ENCODE data around the gene SETD1B. TPM values are rescaled to one million over a fixed set of nuclear protein-coding genes. Genes with fewer than 3 reads are reported as not detected.

SETD1B gene
- total and polyA plus RNA-seq, 2 of the 4 experiments (the other 2 are of a cell fraction): 0.90 to 5.1 TPM

GRCh38 chr12:121810833-121811433, 7.1 kb downstream of the SETD1B start:
- Histone ChIP-seq H2BK120ac (ENCODE audit: low read depth, low read length) (no peak overlapping the region), H4K20me1 (ENCODE audit: insufficient read depth, low read length) (peaks cover 63% of the 10 kb centered on the region), H3K9ac (ENCODE audit: low read depth, low read length) (peak overlapping the region; percentile 39), H2AK9ac (replicated peaks; ENCODE audit: low read depth, low read length, poor library complexity) (peak overlapping the region; percentile 94), H3K27me3 (ENCODE audit: control insufficient read depth, insufficient read depth, low read length) (no peaks in the 10 kb centered on the region), H2BK15ac (ENCODE audit: low read depth, low read length) (no peak overlapping the region), H4K5ac (ENCODE audit: low read depth, low read length) (no peak overlapping the region), H3K14ac (replicated peaks; ENCODE audit: low read depth, low read length) (peak overlapping the region; percentile 13; the same call in 1 of the 2 replicates), H3K79me1 (ENCODE audit: low read depth in 1 of 2, low read length in 2 of 2) (peaks cover 31 to 76% of the 10 kb centered on the region in 2 experiments), H3K9me1 (ENCODE audit: insufficient read depth, low read length) (no peaks in the 10 kb centered on the region), H3K9me3 (ENCODE audit: control insufficient read depth, insufficient read depth, low read length) (no peaks in the 10 kb centered on the region), H2AFZ (replicated peaks; ENCODE audit: low read length, poor library complexity) (peak overlapping the region; percentile 81), H2BK5ac (ENCODE audit: low read depth, low read length, poor library complexity, severe bottlenecking) (peak overlapping the region; percentile 53), H3K4me2 (ENCODE audit: low read depth, low read length) (peak overlapping the region; percentile 88), H2AK5ac (ENCODE audit: low read depth, low read length) (peak overlapping the region; percentile 20; the same call in 1 of the 2 replicates), H3K23ac (ENCODE audit: low read depth, low read length) (peak overlapping the region; percentile 41), H4K91ac (ENCODE audit: insufficient read depth, low read depth, low read length) (peak overlapping the region; percentile 15; the same call in 1 of the 2 replicates), H3K4me3 (ENCODE audit: insufficient read depth, low read depth, low read length) (peak overlapping the region; percentile 45; the same call in 1 of the 2 replicates), H3K4me1 (ENCODE audit: control insufficient read depth, insufficient read depth, low read length) (peaks cover 20% of the 10 kb centered on the region), H3K27ac (ENCODE audit: insufficient read depth, low read length) (peak overlapping the region; percentile 58), H3K18ac (ENCODE audit: low read depth, low read length) (no peak overlapping the region), H4K8ac (ENCODE audit: low read depth in 2 of 2, low read length in 2 of 2) (no peak overlapping the region; a peak in 1 of 4 replicates), H3K36me3 (ENCODE audit: control insufficient read depth, insufficient read depth, low read length) (peaks cover 56% of the 10 kb centered on the region), H2BK20ac (ENCODE audit: low read depth, low read length) (no peak overlapping the region), H3K56ac (ENCODE audit: extremely low read depth, insufficient read depth, low read length) (0 out of 2 replicates have a peak overlapping the region, but pooled peaks have one; percentile 21), H3K4ac (ENCODE audit: low read depth, low read length) (peak overlapping the region; percentile 71; the same call in 1 of the 2 replicates)
- dilution Hi-C loops (cut with HindIII; ENCODE audit: low sequenced_read_pairs, unreplicated experiment) (no loop called here), intact Hi-C loops (cut with micrococcal nuclease) (no loop called here), in situ Hi-C loops (cut with MboI; ENCODE audit: low sequenced_read_pairs) (no loop called here)
- TF ChIP-seq CHD1 (IDR thresholded peaks at IDR 0.05; ENCODE audit: low read depth, low read length): no peak
- TF ChIP-seq CEBPB (IDR thresholded peaks at IDR 0.05; ENCODE audit: low read depth, low read length): peak; percentile 77
- ATAC-seq (ENCODE audit: low read depth) (no peak), DNase-seq (no peak)
- POLR2A ChIA-PET (ENCODE audit: unreplicated experiment): interaction anchor here (0.8 to 2.4 kb wide), 3 partner anchors 9 to 17 kb away, joined by 3 to 20 read pairs (median 10); partner anchors contain the start of gene RHOF
- no CpG with 5 or more reads among the region's 6 CpGs for WGBS, 2 experiments (ENCODE audit: extremely low coverage in 2 of 2, insufficient read length in 1 of 2)
- CTCF ChIA-PET: interaction anchor here (1.3 to 4.1 kb wide), 3 partner anchors 9 to 16 kb away, joined by 6 to 49 read pairs (median 8); partner anchors contain the start of gene RHOF
- no TSS peak for BruUV-seq (replicated peaks)

Data from IMR-90 (cell line).